Liver (tissue), 3 donors: Measurements from ENCODE around the gene SLC16A6.

Source experiments
- EGR1 ChIP-seq, 2 donors: IDR thresholded peaks; 2 replicates each; pipeline ENCODE4 v1.6.1; 2016 to 2018; ENCODE audit warnings: antibody characterized with exemption in 2 of 2, low read depth in 2 of 2
- FOXA1 ChIP-seq: IDR thresholded peaks from 2 replicates; pipeline ENCODE4 v1.6.1; 2016; ENCODE audit warnings: antibody characterized with exemption
- GABPA ChIP-seq, 2 donors: IDR thresholded peaks in 1 of 2; conservative IDR thresholded peaks in 1 of 2; 2 replicates each; pipeline ENCODE4 v1.6.1; 2016; ENCODE audit warnings: antibody characterized with exemption in 2 of 2, mild to moderate bottlenecking in 1 of 2, moderate library complexity in 1 of 2
- HNF4A ChIP-seq, 2 donors: conservative IDR thresholded peaks; 2 replicates each; pipeline ENCODE4 v1.6.1; 2016; ENCODE audit warnings: antibody characterized with exemption in 2 of 2, mild to moderate bottlenecking in 2 of 2
- HNF4G ChIP-seq: IDR thresholded peaks from 2 replicates; pipeline ENCODE4 v1.6.1; 2016; ENCODE audit warnings: antibody characterized with exemption
- RAD21 ChIP-seq, 2 donors: IDR thresholded peaks; 2 replicates each; pipeline ENCODE4 v1.6.1; 2016; ENCODE audit warnings: antibody characterized with exemption in 2 of 2, mild to moderate bottlenecking in 2 of 2
- RXRA ChIP-seq, 2 donors: IDR thresholded peaks; 2 replicates each; pipeline ENCODE4 v1.6.1; 2017 to 2018; ENCODE audit warnings: antibody characterized with exemption in 2 of 2, mild to moderate bottlenecking in 1 of 2
- SP1 ChIP-seq: IDR thresholded peaks from 2 replicates; pipeline ENCODE4 v1.6.1; 2018; ENCODE audit warnings: antibody characterized with exemption, mild to moderate bottlenecking
- TAF1 ChIP-seq: conservative IDR thresholded peaks from 2 replicates; pipeline ENCODE4 v1.6.1; 2016; ENCODE audit warnings: antibody characterized with exemption, mild to moderate bottlenecking
- YY1 ChIP-seq: IDR thresholded peaks from 2 replicates; pipeline ENCODE4 v1.6.1; 2016; ENCODE audit warnings: antibody characterized with exemption, mild to moderate bottlenecking
- TF ChIP-seq, protein P1 (sequence below): fragments of 150-350 bp; IDR thresholded peaks from 2 replicates; pipeline ENCODE4 v1.5.1; 2017; ENCODE audit warnings: improper control_type of control experiment, low read depth, low read length; ENCODE audit not compliant: missing input control
- TF ChIP-seq, protein P2 (sequence below): IDR thresholded peaks from 2 replicates; pipeline ENCODE4 v1.6.1; 2016; ENCODE audit warnings: antibody characterized with exemption, mild to moderate bottlenecking
- TF ChIP-seq, protein P3 (sequence below): IDR thresholded peaks from 2 replicates; pipeline ENCODE4 v1.6.1; 2016; ENCODE audit warnings: antibody characterized with exemption
- TF ChIP-seq, protein P4 (sequence below): IDR thresholded peaks from 2 replicates; pipeline ENCODE4 v1.6.1; 2016; ENCODE audit warnings: antibody characterized with exemption
- donor health status: healthy.
- donor health status: healthy.

DNA sequence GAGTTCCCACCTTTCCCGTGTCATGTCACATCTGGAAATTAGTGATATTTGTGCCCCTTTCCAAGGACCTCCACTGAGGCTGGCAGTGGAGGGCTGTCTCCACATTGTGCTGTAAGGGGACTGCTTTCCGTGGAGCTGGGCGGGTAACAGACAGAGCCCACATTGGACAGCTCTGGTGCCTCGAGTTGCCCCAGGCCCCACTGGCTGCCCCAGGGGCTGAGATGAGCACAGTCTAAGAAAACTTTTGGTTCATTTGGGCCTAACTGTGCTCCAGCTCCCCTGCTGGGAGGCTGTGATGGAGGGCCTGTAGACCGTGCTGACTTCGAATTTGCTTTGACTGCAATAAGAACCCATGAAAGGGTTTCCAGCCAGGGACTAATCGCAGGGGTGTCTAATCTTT lies 38.4 kb upstream of the SLC16A6 start:
- TF ChIP-seq, protein P1, sequence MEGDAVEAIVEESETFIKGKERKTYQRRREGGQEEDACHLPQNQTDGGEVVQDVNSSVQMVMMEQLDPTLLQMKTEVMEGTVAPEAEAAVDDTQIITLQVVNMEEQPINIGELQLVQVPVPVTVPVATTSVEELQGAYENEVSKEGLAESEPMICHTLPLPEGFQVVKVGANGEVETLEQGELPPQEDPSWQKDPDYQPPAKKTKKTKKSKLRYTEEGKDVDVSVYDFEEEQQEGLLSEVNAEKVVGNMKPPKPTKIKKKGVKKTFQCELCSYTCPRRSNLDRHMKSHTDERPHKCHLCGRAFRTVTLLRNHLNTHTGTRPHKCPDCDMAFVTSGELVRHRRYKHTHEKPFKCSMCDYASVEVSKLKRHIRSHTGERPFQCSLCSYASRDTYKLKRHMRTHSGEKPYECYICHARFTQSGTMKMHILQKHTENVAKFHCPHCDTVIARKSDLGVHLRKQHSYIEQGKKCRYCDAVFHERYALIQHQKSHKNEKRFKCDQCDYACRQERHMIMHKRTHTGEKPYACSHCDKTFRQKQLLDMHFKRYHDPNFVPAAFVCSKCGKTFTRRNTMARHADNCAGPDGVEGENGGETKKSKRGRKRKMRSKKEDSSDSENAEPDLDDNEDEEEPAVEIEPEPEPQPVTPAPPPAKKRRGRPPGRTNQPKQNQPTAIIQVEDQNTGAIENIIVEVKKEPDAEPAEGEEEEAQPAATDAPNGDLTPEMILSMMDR, result no peak
- TF ChIP-seq, protein P2, sequence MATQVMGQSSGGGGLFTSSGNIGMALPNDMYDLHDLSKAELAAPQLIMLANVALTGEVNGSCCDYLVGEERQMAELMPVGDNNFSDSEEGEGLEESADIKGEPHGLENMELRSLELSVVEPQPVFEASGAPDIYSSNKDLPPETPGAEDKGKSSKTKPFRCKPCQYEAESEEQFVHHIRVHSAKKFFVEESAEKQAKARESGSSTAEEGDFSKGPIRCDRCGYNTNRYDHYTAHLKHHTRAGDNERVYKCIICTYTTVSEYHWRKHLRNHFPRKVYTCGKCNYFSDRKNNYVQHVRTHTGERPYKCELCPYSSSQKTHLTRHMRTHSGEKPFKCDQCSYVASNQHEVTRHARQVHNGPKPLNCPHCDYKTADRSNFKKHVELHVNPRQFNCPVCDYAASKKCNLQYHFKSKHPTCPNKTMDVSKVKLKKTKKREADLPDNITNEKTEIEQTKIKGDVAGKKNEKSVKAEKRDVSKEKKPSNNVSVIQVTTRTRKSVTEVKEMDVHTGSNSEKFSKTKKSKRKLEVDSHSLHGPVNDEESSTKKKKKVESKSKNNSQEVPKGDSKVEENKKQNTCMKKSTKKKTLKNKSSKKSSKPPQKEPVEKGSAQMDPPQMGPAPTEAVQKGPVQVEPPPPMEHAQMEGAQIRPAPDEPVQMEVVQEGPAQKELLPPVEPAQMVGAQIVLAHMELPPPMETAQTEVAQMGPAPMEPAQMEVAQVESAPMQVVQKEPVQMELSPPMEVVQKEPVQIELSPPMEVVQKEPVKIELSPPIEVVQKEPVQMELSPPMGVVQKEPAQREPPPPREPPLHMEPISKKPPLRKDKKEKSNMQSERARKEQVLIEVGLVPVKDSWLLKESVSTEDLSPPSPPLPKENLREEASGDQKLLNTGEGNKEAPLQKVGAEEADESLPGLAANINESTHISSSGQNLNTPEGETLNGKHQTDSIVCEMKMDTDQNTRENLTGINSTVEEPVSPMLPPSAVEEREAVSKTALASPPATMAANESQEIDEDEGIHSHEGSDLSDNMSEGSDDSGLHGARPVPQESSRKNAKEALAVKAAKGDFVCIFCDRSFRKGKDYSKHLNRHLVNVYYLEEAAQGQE, result no peak
- TF ChIP-seq TAF1 (no peak), EGR1 (IDR thresholded peaks at IDR 0.05; ENCODE audit: low read depth in 2 of 2) (no peak), SP1 (no peak), RAD21 (IDR thresholded peaks at IDR 0.05) (no peak), HNF4G (no peak), YY1 (no peak), GABPA (IDR thresholded peaks at IDR 0.05 in 1 of 2, conservative IDR thresholded peaks at IDR 0.05 in 1 of 2) (no peak), FOXA1 (no peak), HNF4A (conservative IDR thresholded peaks at IDR 0.05) (no peak), RXRA (IDR thresholded peaks at IDR 0.05) (no peak)
- TF ChIP-seq, protein P3, sequence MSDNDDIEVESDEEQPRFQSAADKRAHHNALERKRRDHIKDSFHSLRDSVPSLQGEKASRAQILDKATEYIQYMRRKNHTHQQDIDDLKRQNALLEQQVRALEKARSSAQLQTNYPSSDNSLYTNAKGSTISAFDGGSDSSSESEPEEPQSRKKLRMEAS, result no peak
- TF ChIP-seq, protein P4, sequence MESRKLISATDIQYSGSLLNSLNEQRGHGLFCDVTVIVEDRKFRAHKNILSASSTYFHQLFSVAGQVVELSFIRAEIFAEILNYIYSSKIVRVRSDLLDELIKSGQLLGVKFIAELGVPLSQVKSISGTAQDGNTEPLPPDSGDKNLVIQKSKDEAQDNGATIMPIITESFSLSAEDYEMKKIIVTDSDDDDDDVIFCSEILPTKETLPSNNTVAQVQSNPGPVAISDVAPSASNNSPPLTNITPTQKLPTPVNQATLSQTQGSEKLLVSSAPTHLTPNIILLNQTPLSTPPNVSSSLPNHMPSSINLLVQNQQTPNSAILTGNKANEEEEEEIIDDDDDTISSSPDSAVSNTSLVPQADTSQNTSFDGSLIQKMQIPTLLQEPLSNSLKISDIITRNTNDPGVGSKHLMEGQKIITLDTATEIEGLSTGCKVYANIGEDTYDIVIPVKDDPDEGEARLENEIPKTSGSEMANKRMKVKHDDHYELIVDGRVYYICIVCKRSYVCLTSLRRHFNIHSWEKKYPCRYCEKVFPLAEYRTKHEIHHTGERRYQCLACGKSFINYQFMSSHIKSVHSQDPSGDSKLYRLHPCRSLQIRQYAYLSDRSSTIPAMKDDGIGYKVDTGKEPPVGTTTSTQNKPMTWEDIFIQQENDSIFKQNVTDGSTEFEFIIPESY, result no peak
